ENCODE measurements around the gene NACAD.

The NACAD gene

DNA sequence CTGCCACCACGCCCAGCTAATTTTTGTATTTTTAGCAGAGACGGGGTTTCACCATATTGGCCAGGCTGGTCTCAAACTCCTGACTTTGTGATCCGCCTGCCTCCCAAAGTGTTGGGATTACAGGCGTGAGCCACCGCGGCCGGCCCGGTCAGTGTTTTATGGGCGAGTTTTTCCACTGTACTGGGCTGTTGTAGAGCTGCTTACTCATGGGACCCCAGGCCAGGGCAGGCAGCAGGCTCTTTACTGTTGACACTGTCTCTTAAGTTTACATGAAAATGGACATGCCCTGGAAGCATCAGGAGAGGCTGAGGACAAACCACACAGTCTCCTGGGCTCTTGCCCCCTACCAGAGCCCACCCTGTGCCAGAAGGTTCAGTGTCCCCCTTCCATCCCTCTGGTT lies 11.2 kb downstream of the NACAD start:
- TF ChIP-seq, protein P1, sequence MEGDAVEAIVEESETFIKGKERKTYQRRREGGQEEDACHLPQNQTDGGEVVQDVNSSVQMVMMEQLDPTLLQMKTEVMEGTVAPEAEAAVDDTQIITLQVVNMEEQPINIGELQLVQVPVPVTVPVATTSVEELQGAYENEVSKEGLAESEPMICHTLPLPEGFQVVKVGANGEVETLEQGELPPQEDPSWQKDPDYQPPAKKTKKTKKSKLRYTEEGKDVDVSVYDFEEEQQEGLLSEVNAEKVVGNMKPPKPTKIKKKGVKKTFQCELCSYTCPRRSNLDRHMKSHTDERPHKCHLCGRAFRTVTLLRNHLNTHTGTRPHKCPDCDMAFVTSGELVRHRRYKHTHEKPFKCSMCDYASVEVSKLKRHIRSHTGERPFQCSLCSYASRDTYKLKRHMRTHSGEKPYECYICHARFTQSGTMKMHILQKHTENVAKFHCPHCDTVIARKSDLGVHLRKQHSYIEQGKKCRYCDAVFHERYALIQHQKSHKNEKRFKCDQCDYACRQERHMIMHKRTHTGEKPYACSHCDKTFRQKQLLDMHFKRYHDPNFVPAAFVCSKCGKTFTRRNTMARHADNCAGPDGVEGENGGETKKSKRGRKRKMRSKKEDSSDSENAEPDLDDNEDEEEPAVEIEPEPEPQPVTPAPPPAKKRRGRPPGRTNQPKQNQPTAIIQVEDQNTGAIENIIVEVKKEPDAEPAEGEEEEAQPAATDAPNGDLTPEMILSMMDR (IDR thresholded peaks at IDR 0.05; ENCODE audit: low read length, missing control alignments): no peak
- no peak for DNase-seq (ENCODE audit: low read depth)
- no peak overlapping the region for H3K4me3 ChIP-seq (replicated peaks; ENCODE audit: low read depth, low read length)

DNA sequence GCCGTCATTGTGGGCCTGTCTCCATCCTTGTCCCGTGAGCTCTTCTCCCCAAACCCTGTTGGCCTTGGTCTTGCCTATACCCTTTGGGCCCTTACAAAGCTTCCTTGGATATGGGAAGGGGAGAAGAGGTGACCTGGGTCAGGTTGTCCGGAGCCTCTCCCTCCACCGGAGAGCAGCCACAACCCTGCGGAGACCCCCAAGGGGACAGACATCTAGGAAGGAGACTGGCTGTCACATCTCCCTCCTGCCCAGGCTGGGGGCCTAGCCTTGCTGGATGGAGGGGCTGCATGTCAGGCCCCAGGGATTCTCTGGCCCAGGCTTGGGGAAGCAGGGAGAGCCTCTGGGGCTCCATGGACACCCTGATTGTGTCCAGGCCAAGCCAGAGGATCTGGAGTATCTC lies 11.8 kb downstream of the NACAD start:
- TF ChIP-seq, protein P1 (IDR thresholded peaks at IDR 0.05; ENCODE audit: low read length, missing control alignments): no peak
- H3K4me3 ChIP-seq (replicated peaks; ENCODE audit: low read depth, low read length): no peak overlapping the region
- DNase-seq (ENCODE audit: low read depth): no peak

DNA sequence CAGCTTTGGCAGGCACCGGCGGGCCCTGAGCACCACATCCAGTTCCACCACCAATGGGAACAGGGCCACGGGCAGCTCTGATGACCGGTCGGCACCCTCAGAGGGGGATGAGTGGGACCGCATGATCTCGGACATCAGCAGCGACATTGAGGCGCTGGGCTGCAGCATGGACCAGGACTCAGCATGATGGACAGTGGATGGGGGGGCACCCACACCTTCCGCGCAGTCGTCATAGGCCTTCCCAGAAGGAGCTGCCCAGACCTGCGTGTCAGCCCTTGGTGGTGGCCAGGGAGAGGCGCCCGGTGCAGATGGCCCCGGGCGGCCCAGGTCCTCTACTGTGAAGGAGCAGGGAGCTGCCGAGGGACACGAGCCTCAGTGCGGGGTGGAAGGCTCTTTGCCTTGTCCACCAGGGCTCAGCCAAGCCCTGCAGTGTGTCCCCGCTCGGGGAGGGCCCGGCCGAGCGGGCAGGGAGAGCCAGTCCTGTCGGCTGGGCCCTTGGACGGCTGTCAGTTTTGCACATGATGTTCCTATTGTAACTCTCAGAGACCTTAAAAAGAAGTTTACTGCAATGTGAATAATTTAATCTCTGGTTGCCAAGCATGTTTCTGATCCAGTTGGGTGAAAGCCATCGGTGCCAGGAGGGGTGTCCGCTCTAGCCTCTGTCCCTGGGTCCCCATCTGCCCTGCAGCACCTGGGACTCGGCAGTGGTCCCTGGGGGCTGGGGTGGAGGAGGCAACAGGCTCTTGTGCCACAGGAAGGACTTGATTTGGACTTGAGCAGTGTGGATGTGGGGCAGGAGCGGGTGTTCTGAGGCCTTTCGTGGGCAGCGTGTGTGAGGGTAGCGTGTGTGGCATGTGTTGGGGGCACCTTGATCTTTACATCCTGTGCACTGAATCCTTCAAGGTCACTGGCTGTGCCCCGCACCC lies 12.6 kb downstream of the NACAD start:
- no peak overlapping the region for H3K4me3 ChIP-seq (replicated peaks; ENCODE audit: low read depth, low read length)
- TF ChIP-seq, protein P1 (IDR thresholded peaks at IDR 0.05; ENCODE audit: low read length, missing control alignments): no peak

DNA sequence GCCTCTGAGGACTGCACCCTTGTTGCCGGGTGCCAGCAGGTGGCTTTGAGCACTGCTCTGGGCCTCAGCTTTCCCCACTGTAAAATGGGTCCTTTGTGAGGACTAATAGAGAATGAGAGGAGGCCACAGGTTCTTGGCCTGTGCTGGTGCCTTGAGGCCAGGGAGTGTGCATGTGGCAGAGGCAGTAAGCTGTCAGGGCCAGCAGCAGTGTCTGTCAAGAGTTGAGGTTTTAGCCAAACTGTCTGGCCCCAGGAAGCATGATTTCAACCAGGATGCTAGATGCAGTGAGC lies 13.5 kb downstream of the NACAD start:
- DNase-seq (ENCODE audit: low read depth): no peak
- no peak overlapping the region for H3K4me3 ChIP-seq (replicated peaks; ENCODE audit: low read depth, low read length)
- TF ChIP-seq, protein P1 (IDR thresholded peaks at IDR 0.05; ENCODE audit: low read length, missing control alignments): no peak

More for the DNA sequence above, 12.6 kb downstream of the NACAD start:
- no peak for DNase-seq (ENCODE audit: low read depth)

DNA sequence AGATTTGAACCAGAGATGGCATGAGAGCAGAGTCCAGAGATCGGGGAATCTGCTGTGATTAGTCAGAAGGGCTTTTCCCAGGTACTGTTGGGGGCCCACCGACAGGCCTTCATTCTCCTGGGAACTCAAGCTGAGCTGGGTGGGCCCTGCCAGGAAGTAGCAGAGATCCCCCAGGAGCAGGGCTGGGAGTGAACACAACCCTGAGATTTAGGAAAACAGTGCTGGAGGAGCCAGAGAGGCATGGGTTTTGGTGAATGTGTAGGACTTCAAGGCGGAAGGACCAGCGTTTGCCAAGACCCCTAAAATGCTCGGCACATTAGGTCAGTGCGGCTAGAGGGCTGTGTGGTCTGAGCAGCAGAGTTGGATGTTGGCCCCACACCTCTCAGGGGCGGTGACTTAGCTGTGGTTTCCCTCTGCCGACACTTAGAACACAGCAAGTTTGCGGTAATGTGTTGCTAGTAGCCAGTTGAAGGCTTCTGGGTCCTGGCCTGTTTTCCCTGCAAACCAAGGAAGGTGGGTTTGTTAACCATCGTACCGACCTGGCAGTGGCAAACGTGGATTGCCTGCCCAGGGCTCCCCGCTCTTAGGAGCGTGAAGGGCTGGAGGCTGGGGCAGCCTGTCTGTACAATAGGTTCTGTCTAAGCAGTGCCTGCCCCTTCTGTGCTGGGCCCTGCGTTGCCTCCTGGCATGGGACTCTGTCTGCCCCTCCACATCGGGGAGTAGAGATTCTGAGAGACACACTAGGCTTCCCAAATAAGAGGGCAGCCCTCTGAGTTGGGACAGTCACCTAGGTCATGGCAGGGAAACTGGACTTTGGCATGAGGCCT lies 14.0 kb downstream of the NACAD start:
- TF ChIP-seq, protein P1 (IDR thresholded peaks at IDR 0.05; ENCODE audit: low read length, missing control alignments): no peak
- no peak overlapping the region for H3K4me3 ChIP-seq (replicated peaks; ENCODE audit: low read depth, low read length)
- DNase-seq (ENCODE audit: low read depth): no peak

DNA sequence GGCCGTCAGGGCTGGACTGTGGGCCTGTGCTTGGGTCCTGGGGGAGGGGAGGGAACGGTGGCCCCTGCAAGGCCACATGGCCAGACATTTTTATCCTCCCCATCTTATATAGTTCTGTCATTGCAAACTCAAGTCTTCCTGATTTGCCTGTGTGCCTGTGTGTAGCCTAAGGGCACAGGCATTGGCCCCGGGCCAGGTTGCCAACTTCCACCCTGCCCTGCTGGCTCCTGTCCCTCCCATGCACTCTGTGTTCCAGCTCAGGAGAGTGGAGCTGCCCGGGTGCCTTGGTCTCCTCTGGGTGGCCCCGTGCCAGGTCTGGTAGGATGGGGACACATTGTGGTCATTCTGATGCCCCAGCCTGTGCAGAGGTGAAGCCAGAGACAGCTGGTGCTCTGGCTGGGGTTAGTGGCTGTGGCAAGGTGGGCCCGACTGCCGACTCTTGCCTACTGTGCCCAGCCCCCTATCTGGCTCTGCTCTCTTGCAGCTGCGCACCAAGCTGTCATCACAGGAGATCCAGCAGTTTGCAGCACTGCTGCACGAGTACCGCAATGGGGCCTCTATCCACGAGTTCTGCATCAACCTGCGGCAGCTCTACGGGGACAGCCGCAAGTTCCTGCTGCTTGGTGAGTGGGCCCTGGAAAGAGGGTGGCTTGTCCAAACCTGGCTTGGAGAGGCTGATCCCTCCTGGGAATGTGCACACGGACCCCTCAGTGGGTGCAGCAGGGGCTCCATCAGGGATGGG lies 14.8 kb downstream of the NACAD start:
- DNase-seq (ENCODE audit: low read depth): no peak
- no peak overlapping the region for H3K4me3 ChIP-seq (replicated peaks; ENCODE audit: low read depth, low read length)
- TF ChIP-seq, protein P1 (IDR thresholded peaks at IDR 0.05; ENCODE audit: low read length, missing control alignments): no peak

All from fibroblast of pulmonary artery (primary cell).